Mononuclear cell (primary cell): ENCODE data around the gene DBH. TPM values are rescaled to one million over a fixed set of nuclear protein-coding genes. Genes with fewer than 3 reads are reported as not detected.

Experiments used
- H3K27me3 ChIP-seq: 2 replicates; pipeline ENCODE4 v1.6.0; 2011; ENCODE audit warnings: low read length, control low read depth; ENCODE audit not compliant: insufficient read depth
- H3K4me1 ChIP-seq: 2 replicates; pipeline ENCODE4 v1.5.1; 2011; ENCODE audit warnings: mild to moderate bottlenecking, low read length, control low read depth; ENCODE audit not compliant: insufficient read depth
- H3K4me3 ChIP-seq: 2 replicates; pipeline ENCODE4 v1.5.1; 2011; ENCODE audit warnings: mild to moderate bottlenecking, low read length, moderate library complexity
- H3K9me3 ChIP-seq: 2 replicates; pipeline ENCODE4 v1.5.1; 2011; ENCODE audit warnings: low read depth, mild to moderate bottlenecking, control low read depth, low read length
- total RNA-seq: library from RNA; depleted of rRNA; stranded (reverse); fragments of >200 nt; gene quantifications from one replicate; pipeline ENCODE4 v1.2.3, GENCODE V29; 2012

DBH gene
- 0.10 TPM for total RNA-seq

DNA sequence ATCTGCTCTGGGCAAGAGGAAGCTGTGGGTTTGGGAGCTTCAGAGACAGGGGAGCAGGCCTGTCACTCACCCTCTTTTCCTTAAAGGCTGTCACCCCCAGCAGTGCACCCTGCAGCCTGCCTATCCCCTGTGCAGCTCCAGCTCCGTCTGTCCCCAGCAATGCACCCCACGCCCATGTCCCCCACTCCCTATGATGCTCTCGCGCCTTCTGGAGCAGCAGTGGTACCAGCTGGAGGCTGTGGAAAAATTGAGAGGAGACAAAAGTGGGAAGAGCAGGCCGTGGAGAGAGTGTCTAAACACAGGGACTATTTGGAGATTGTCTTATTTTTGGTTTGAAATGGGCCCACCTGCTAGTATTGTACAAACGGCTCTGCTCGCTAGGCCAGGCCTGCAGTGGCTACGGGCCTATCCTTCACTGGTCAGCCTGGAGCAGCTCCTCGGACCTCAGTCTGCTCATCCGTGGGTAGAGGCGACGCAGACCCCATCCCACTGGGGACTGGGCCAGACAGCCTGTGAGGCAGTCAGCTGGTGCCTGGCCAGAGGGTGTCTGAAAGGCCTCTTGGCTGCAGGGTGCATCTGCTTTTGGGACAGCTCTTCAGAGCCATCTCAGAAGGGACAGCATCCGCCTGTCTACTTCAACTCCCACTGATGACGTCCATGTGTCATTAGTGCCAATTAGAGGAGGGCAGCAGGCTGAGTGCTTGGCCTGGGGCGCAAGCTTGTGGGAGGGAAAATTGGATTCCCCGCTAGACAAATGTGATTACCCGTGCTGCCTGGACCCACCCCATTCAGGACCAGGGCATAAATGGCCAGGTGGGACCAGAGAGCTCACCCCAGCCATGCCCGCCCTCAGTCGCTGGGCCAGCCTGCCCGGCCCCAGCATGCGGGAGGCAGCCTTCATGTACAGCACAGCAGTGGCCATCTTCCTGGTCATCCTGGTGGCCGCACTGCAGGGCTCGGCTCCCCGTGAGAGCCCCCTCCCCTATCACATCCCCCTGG is at the start of gene DBH:
Gene DBH (plus strand): TSS at position 831 of the 999 bp plus-strand sequence. CDS start 9 bp downstream, at position 840.
- H3K9me3 ChIP-seq: no peaks in the 10 kb centered on the region
- H3K4me1 ChIP-seq: no peaks in the 10 kb centered on the region
- no peak within 1 kb of the TSS for H3K4me3 ChIP-seq
- no peaks in the 10 kb centered on the region for H3K27me3 ChIP-seq

- peaks cover 11% of the 10 kb centered on the region for H3K27me3 ChIP-seq
- H3K4me1 ChIP-seq: no peaks in the 10 kb centered on the region
- H3K9me3 ChIP-seq: no peaks in the 10 kb centered on the region
- H3K4me3 ChIP-seq: no peak overlapping the region
Measured at GRCh38 chr9:133587051-133587450, 49.1 kb upstream of the DBH start.

DNA sequence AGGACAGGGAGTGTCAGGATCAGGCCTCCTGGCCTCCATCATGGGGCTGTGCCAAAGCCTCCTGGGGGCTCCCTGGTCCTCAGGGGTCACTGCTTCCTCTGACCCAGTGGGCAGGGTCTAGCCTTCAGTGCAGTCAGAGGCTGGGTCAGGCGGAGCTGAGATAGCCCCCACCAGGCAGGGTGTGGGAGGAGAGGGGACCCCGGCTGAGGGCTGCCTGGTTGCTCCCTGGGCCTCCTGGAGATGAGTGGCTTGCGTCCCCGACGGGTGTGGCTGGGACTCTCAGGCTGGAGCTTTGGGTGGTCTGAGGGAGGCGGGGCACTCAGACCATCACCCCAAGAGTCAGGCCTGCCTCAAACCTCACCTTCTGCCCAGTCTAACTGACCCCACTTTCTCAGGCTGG is 48.7 kb upstream of the DBH start:
- Histone ChIP-seq H3K27me3 (peaks cover 11% of the 10 kb centered on the region), H3K4me1 (no peaks in the 10 kb centered on the region), H3K4me3 (no peak overlapping the region), H3K9me3 (no peaks in the 10 kb centered on the region)

DNA sequence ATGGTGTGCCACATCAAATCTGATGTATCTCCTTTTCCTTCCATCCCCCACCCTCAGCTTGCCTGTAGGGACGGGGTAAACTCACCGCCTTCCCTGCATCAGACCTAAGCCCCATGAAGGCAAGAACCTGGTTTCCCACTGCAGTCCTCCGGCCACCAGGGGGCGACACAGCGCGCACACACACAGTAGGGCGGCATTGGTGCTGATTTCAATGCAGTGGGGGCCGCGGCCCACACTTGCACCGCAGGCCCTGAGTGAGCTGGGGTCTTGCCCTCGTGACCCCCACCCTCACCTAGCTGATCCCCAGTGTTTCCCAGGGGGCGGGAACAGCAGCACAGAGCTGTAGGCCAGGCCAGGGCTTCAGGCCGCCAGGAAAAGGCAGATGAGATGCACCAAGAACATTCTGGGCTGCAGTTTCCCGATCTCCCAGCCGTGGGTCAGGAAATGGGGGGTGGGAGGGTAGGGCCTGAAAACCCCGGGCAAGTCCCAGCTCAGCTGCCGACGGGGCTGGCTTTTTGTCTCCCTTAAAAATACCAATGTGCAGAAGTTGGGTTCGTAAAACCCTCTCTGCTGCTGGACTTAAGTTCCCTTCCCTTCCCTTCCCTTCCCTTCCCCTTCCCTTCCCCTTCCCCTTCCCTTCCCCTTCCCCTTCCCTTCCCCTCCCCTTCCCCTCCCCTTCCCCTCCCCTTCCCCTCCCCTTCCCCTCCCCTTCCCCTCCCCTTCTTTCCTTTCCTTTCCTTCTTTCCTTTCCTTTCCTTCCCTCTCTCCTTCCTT is 46.5 kb upstream of the DBH start:
- Histone ChIP-seq H3K9me3 (no peaks in the 10 kb centered on the region), H3K4me1 (no peaks in the 10 kb centered on the region), H3K27me3 (peaks cover 11% of the 10 kb centered on the region), H3K4me3 (no peak overlapping the region)

GRCh38 chr9:133590231-133590855 is 45.8 kb upstream of the DBH start:
- H3K4me1 ChIP-seq: no peaks in the 10 kb centered on the region

DNA sequence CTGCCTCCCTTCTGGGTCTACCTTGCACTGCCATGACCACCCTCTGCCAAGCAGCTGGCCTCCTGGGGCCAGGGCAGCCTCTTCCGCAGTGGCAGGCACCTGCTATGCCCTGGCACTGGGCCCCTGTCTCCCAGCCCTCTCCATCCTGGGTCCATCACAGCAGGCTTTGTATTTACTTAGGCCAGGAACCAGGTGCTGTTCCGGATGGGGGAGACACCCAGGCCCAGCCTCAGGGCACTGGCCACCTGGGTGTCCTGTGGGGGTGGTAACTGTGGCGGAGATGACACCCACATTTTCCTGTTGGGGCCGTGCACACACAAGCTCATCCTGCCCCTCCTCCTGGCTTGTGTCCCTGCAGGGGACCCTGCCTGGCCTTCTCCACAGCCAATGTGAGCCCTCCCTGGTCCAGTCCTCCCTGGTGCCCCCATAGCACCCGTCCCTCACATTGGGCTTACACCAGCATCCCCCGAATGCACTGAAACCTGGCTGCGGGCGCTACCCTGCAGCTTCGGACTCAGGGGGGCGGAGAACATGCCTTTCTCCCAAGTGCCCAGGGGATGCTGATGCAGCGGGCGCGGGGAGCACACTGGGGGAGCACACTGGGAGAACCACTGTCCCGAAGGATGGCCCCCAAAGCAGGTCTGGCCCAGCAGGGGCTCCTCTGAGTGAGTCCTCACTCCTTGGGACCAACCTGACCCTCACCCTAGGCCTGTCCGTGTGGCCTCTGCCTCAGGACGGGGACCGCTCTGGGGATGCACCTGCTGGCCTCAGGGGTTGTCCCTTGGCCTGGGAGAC is 44.9 kb upstream of the DBH start:
- Histone ChIP-seq H3K4me1 (no peaks in the 10 kb centered on the region), H3K27me3 (peaks cover 2% of the 10 kb centered on the region), H3K9me3 (no peaks in the 10 kb centered on the region), H3K4me3 (no peak overlapping the region)

More at GRCh38 chr9:133590231-133590855, 45.8 kb upstream of the DBH start:
- Histone ChIP-seq H3K4me3 (no peak overlapping the region), H3K27me3 (peaks cover 11% of the 10 kb centered on the region), H3K9me3 (no peaks in the 10 kb centered on the region)

DNA sequence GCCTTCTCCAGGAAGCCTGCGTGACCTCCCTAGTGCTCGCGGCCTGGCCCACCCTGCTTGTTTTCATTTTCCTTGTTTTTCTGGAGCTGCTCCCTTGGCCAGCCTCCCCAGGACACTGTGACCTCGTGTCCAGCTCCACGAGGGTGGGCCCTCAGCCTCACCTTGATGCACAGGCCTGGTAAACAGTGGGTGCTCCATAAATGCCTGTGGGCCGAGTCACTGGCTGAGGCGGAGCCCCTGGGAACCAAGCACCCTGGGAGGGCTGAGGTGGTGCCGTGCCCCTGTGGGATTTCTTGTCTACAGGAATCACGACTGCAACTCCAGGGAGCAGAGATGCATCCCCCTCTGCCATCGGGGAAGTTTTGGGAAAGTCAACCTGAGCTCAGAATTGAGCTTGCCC is 44.2 kb upstream of the DBH start:
- Histone ChIP-seq H3K4me1 (no peaks in the 10 kb centered on the region), H3K9me3 (peaks cover 4% of the 10 kb centered on the region), H3K4me3 (no peak overlapping the region), H3K27me3 (no peaks in the 10 kb centered on the region)

DNA sequence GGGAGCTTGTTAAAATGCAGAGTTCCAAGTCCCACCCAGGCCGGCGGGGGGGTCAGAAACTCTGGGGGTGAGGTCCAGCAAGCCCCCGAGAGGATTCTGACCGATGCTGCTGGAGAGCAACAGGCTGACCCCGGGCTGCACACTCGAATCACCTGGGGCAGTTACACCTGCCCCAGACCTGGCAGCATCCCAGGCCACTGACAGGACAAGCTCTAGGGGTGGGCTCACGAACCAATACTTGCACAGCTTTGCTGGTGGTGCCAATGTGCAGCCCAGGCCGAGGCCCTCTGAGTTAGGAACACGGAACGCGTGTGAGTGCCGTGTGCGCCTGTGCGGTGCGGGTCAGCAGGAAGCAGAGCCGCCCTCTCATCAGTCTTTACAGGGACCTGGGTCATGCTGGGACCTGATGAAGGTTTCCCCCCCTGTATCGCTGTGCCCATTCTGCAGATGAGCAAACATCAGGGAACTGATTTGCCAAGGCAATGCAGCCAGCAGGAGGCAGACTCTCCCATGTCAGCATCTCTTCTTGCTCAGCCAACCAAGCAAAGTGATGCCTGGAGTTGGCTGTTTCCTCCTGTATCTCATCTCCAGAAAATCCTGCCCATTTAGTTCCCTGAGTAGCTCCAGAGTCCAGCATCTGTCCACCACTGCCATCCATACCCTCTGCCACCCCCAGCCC is 43.3 kb upstream of the DBH start:
- Histone ChIP-seq H3K27me3 (no peaks in the 10 kb centered on the region), H3K9me3 (peaks cover 12% of the 10 kb centered on the region), H3K4me1 (no peaks in the 10 kb centered on the region), H3K4me3 (no peak overlapping the region)

GRCh38 chr9:133593587-133594253 is 42.4 kb upstream of the DBH start:
- H3K27me3 ChIP-seq: no peaks in the 10 kb centered on the region
- H3K4me3 ChIP-seq: no peak overlapping the region
- H3K9me3 ChIP-seq: peaks cover 12% of the 10 kb centered on the region
- H3K4me1 ChIP-seq: no peaks in the 10 kb centered on the region

DNA sequence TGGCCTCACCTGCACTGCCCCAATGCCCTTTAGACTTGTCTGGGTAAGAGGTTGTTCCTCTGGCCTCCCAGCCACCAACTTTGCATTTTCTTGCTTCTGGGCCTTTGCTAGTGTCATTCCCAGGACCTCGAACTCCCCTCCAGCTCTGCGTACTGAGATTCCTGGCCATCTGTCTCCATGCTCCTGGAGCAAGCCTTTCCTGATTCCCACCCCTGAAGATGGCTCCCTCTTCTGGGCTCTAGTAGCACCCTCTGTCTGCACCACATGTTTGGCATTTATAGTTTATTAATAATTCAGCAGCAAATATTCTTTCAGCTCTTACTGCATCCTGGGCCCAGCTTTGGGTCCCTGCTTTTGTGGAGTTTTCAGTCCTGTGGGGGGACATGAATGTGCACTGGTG is 41.9 kb upstream of the DBH start:
- no peaks in the 10 kb centered on the region for H3K4me1 ChIP-seq
- H3K27me3 ChIP-seq: no peaks in the 10 kb centered on the region
- no peak overlapping the region for H3K4me3 ChIP-seq
- H3K9me3 ChIP-seq: peaks cover 12% of the 10 kb centered on the region

- Histone ChIP-seq H3K27me3 (no peaks in the 10 kb centered on the region), H3K4me3 (no peak overlapping the region), H3K9me3 (peaks cover 12% of the 10 kb centered on the region), H3K4me1 (no peaks in the 10 kb centered on the region)
Measured at GRCh38 chr9:133595910-133596309, 40.3 kb upstream of the DBH start.

DNA sequence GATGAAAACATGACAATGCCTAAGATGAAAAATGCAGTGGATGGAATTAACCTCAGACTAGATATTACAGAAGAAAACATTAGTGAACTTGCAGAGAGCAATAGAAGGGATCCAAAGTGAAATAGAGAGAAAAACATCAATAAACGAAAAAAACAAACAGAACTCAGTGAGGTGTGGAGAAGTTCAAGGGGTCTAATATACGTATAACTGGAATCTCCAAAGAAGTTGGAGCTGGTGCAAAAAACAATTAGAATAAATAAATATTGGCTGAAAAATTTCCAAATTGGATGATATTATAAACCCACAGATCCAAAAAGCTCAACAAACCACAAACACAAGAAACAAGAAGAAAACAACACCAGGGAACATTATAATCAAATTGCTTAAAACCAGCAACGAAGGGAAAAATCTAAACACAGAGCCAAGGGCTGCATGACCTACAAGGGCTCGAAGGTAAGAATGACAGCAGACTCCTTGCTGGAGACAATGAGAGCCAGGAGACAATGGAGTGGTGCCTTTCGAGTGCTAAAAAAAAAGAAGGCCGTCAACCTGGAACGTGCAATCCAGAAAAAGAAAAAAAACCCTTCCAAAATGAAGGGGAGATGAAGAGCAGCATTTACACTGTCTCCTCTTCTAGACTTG is 38.7 kb upstream of the DBH start:
- Histone ChIP-seq H3K9me3 (peaks cover 12% of the 10 kb centered on the region), H3K27me3 (no peaks in the 10 kb centered on the region), H3K4me1 (no peaks in the 10 kb centered on the region), H3K4me3 (no peak overlapping the region)

DNA sequence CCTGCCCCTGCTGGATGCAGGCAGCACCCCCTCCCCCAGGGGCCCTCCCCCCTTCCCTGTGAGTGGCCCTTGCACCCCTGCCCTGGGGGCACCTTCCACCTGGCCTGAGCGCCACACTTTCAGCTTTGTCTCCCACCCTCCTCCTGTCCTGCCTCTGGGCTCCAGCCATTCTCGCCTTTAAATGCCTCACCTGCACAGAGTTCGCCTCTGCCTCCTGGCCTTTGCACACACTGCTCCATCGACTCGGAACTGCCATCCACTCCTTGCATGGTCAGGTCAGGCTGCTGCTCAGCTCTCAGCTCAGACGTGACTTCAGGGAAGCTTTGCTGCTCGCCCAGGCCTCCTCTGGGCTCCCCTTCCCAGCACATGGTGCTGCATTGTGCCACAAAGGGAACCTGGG is 37.2 kb upstream of the DBH start:
- Histone ChIP-seq H3K4me3 (no peak overlapping the region), H3K4me1 (no peaks in the 10 kb centered on the region), H3K27me3 (no peaks in the 10 kb centered on the region), H3K9me3 (peaks cover 12% of the 10 kb centered on the region)
